ENCODE results near the gene LHX3.

The LHX3 gene

GRCh38 chr9:136206602-136207275, 1.8 kb upstream of the LHX3 start:
- no peak for DNase-seq

GRCh38 chr9:136205707-136205992, 722 bp upstream of the LHX3 start:
- no peak for DNase-seq

- no peak for DNase-seq
Observed at GRCh38 chr9:136204145-136204805, 653 bp downstream of the LHX3 start.

- no peak for DNase-seq
Observed at GRCh38 chr9:136203408-136204144, 1.4 kb downstream of the LHX3 start.

- DNase-seq, result no peak
Observed at GRCh38 chr9:136202454-136203407, 2.2 kb downstream of the LHX3 start.

GRCh38 chr9:136201609-136202453, 3.1 kb downstream of the LHX3 start:
- DNase-seq, result no peak

- DNase-seq, result no peak
Observed at GRCh38 chr9:136201174-136201573, 3.8 kb downstream of the LHX3 start.

- DNase-seq, result no peak
Observed at GRCh38 chr9:136200424-136200823, 4.5 kb downstream of the LHX3 start.

GRCh38 chr9:136199391-136200288, 5.3 kb downstream of the LHX3 start:
- no peak for DNase-seq

GRCh38 chr9:136198605-136199083, 6.3 kb downstream of the LHX3 start:
- no peak for DNase-seq

- no peak for DNase-seq
Observed at GRCh38 chr9:136197930-136198604, 6.9 kb downstream of the LHX3 start.

GRCh38 chr9:136197084-136197875, 7.6 kb downstream of the LHX3 start:
- no peak for DNase-seq

GRCh38 chr9:136196404-136197083, 8.4 kb downstream of the LHX3 start:
- DNase-seq, result no peak

- DNase-seq, result no peak
Observed at GRCh38 chr9:136194540-136194939, 10.4 kb downstream of the LHX3 start.

- DNase-seq, result no peak
Observed at GRCh38 chr9:136193891-136194279, 11.0 kb downstream of the LHX3 start.

GRCh38 chr9:136193127-136193890, 11.6 kb downstream of the LHX3 start:
- DNase-seq, result no peak

GRCh38 chr9:136192289-136193126, 12.4 kb downstream of the LHX3 start:
- no peak for DNase-seq

Measured in NCI-H1105 (cell line).